NCI-H82 treated with DMSO at 0.1 percent for 48 hours (cell line): Measurements from ENCODE around the gene LTBP1.

ENCODE experiments used
- DNase-seq: peaks from one replicate; lab custom pipeline; 2025; ENCODE audit not compliant: unreplicated experiment; lab: John Stamatoyannopoulos, UW

LTBP1 gene

GRCh38 chr2:32930436-32930835 lies 16.3 kb upstream of the LTBP1 start:
- DNase-seq: no peak

- DNase-seq: no peak
These were observed 15.2 kb upstream of the LTBP1 start for GRCh38 chr2:32931519-32931918.

- DNase-seq: no peak
These were observed 14.6 kb upstream of the LTBP1 start for GRCh38 chr2:32931945-32932709.

GRCh38 chr2:32932825-32933755 lies 13.7 kb upstream of the LTBP1 start:
- DNase-seq: no peak

- no peak for DNase-seq
These were observed 13.0 kb upstream of the LTBP1 start for GRCh38 chr2:32933756-32934095.

GRCh38 chr2:32937602-32938448 lies 8.9 kb upstream of the LTBP1 start:
- peak; percentile 25 for DNase-seq

GRCh38 chr2:32938934-32939333 lies 7.8 kb upstream of the LTBP1 start:
- DNase-seq: no peak

- no peak for DNase-seq
These were observed 6.3 kb upstream of the LTBP1 start for GRCh38 chr2:32940316-32940997.

- no peak for DNase-seq
These were observed 4.6 kb upstream of the LTBP1 start for GRCh38 chr2:32941944-32942690.

- no peak for DNase-seq
These were observed 3.8 kb upstream of the LTBP1 start for GRCh38 chr2:32942793-32943485.

GRCh38 chr2:32945286-32945685 lies 1.5 kb upstream of the LTBP1 start:
- DNase-seq: no peak

GRCh38 chr2:32947076-32947483 lies 327 bp downstream of the LTBP1 start:
- DNase-seq: no peak

- no peak for DNase-seq
These were observed 861 bp downstream of the LTBP1 start for GRCh38 chr2:32947484-32948143.

GRCh38 chr2:32948266-32948665 lies 1.5 kb downstream of the LTBP1 start:
- no peak for DNase-seq

- no peak for DNase-seq
These were observed 2.5 kb downstream of the LTBP1 start for GRCh38 chr2:32949260-32949659.

GRCh38 chr2:32951672-32952071 lies 4.9 kb downstream of the LTBP1 start:
- DNase-seq: no peak

- DNase-seq: no peak
These were observed 6.2 kb downstream of the LTBP1 start for GRCh38 chr2:32952761-32953476.

GRCh38 chr2:32954206-32954605 lies 7.5 kb downstream of the LTBP1 start:
- no peak for DNase-seq
